Activated CD4-positive, alpha-beta T cell treated with anti-CD3 and anti-CD28 coated beads, Interleukin-2, amount 50 U/mL, for 48 hours (primary cell): ENCODE results near the gene FIGNL2.
"Not testable (repeated sequence)": the region's sequence is repeated elsewhere in the genome, so short reads cannot be mapped to it uniquely, and the experiment has no call there.

Experiments used
- DNase-seq, 2 experiments: peaks; one replicate each; pipeline ENCODE4 v3.0.0-alpha.2; 2020

Gene FIGNL2

DNA sequence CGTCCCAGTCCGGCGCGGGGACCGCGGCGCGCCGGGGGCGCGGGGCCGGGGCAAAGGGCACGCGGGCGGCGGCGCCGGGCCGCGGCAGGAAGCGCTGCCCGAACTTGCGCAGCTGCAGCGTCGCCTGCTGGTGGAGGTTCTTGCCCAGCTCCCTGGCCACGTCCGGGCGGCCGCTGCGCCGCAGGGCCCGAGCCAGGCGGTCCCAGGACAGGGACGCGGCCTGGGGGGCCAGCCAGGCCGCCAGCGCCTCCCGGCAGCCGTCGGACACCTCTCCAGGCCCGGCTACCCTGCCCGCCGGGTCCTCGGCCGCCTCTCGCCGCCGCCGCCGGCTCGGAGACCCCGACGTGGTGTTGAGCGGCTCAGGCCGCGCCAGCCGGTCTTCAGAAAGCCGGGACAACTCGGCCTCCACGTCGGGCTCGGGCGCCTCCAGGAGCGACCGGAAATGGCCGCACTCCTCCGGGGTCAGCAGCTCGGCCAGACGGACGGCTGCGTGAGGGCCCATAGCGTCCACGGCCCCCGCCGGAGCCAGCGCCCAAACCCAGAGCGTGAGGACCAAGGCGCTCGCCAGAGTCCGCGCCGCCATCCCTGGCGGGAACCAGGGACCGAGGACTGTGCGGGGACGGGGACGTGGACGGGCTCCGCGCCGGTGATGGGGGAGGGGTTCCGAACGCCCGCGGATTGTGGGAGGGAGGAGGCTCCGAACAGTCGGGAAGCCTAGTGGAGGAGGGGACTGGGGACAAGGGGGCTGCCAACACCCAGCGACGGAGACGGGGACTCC, 34.0 kb downstream of the FIGNL2 start:
- peak; percentile 71 to 76 for DNase-seq

GRCh38 chr12:51813931-51814310, 34.6 kb downstream of the FIGNL2 start:
- no peak for DNase-seq

DNA sequence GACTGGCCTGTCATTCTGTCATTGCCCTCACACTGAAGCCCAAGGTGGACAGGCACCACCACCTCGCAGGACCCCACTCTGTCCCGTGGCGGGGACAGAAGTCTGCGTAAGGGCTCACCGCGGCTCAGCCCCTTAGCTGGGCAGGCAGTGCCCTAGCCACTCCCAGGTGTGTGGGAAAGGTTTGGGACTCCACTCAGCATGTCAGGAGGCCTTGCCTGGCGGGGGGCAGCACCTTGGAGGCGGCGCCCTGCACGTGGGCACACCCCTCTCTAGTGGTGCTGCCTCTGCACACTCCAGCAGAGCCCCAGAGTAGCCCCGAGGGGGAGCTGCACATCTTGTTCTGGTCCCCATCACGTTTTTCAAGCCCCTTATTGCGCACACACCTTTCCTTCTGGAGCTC, 35.6 kb downstream of the FIGNL2 start:
- DNase-seq = no peak

- DNase-seq = no peak
These were observed 37.0 kb downstream of the FIGNL2 start for GRCh38 chr12:51811203-51812202.

- DNase-seq = no peak
These were observed 39.3 kb downstream of the FIGNL2 start for GRCh38 chr12:51809193-51809592.

GRCh38 chr12:51806896-51807295, 41.6 kb downstream of the FIGNL2 start:
- DNase-seq = no peak

- no peak for DNase-seq
These were observed 47.5 kb downstream of the FIGNL2 start for GRCh38 chr12:51801027-51801426.

DNA sequence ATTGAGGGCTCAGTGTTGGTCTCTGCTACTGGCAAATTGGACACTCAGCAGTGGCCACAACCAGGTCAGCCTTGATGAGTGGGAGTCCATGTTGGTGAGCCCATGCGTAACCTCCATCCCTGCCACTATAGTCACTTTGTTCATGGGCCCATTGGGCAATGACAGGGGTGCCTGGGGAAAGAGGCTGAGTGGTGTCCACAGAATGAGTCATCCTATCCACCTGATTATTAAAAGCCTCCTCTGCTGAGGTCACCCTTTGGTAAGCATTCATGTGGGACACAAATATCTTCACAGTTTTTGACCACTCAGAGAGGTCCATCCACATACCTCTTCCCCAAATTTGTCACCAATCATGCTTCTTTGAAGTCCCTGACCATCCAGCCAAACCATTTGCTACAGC, 50.0 kb downstream of the FIGNL2 start:
- no peak for DNase-seq

DNA sequence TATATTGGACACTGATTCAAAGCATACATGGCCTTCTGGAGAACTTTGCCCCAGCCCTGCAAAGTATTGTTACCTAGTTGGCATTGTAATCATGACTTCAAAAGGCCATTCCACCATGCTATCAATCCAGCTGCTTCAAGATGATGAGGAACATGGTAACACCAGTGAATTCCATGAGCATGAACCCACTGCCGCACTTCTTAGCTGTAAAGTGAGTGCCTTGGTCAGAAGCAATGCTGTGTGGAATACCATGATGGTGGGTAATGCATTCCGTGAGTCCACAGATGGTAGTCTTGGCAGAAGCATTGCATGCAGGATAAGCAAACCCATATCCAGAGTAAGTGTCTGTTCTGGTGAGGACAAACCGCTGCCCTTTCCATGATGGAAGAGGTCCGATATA, 50.5 kb downstream of the FIGNL2 start:
- DNase-seq = not testable (repeated sequence)

GRCh38 chr12:51797301-51797700, 51.2 kb downstream of the FIGNL2 start:
- DNase-seq = no peak

DNA sequence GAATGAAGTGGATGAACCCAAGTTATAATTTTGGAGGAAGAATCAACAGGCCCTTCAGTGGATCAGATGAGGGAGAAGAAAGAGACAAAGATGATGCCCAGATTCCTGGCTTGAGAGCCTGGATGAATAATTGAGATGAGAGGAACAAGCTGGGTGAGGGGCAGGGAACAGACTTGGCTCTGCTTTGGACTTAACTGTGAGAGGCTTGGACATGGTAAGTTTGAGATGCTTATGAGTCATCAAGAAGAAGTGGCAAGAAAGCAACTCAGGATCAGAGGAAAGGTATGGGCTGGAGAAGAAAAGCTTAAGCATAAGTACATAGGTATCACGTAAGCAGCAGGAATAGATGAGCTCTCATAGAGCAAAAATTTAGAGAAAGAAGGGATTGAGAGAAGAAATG, 55.3 kb downstream of the FIGNL2 start:
- no peak for DNase-seq

DNA sequence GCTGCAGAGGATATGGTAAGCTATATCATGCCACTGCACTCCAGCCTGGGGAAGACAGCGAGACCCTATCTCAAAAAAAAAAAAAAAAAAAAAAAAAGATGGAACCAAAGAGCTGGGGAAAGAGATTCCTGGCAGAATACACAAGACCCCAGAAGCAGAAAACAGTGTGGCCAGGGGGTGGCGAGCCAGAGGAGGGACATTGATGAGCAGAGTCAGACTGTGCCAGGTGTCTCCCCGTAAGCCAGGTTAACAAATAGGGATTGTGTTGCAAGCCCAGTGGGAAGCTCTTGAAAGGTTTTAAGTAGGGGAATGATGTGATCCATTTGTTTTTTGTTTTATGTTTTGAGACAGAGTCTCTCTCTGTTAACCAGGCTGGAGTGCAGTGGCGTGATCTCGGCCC, 56.1 kb downstream of the FIGNL2 start:
- no peak for DNase-seq

DNA sequence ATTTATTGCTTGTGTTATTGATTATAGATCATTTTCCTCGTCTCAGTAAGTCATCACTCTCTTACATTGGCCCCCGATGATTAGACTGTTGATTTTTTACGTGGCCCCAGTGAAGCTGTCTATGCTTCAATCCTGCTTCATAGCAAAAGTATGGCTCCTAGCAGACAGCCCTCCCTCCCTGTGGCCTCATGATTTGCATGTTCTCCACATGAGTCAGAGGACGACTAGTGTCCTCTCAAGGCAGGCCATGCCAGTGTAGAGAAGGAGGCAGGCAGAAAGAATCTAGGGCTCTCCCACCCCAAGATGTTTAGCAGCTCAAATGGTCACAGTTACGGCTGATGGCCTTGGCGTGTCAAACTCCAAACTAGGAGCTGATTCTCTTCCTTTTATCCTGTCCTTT, 59.6 kb downstream of the FIGNL2 start:
- no peak for DNase-seq

- no peak for DNase-seq
These were observed 62.6 kb downstream of the FIGNL2 start for GRCh38 chr12:51785906-51786305.

DNA sequence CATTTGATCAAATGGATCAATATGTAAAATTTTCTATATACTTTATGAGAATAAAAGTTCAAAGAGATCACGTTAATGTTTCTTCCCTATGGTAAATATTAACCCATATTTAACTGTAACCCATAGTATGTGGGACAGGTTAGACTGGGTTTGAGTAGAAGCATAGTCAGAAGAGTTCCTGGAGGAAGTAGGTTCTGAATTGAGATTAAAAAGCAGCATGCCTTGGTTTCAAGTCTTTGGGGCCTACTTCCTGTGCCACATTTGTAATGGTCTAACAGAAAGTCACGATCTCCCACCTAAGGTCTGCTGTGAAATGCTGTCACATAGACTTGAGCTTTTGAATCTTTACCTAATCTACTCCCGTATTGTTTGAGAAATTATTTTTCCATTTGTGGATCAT, 63.8 kb downstream of the FIGNL2 start:
- DNase-seq = no peak

DNA sequence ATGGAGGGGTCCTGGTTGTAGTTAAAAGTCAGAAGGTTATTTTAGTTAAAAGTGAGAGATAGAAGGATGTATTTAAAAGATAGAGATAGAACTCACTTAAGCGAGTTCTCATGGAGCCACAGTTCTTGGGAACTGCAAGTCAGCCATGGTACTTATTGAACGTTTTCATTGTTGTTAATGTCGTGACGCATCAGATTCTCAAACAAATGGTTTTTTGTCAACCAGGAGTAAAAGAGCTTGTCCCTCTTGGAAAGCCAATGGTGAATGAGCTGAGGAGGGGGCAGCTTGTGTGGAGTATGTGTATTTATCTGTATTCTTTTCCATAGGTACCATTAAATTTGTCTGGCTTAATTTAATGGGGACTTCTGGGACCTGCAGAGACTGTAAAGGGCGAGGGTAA, 68.6 kb downstream of the FIGNL2 start:
- DNase-seq = no peak

GRCh38 chr12:51777973-51778372, 70.5 kb downstream of the FIGNL2 start:
- DNase-seq = no peak

- no peak for DNase-seq
These were observed 71.1 kb downstream of the FIGNL2 start for GRCh38 chr12:51777457-51777856.

- DNase-seq = no peak
These were observed 73.6 kb downstream of the FIGNL2 start for GRCh38 chr12:51774933-51775332.

- no peak for DNase-seq
These were observed 75.2 kb downstream of the FIGNL2 start for GRCh38 chr12:51773145-51773869.

DNA sequence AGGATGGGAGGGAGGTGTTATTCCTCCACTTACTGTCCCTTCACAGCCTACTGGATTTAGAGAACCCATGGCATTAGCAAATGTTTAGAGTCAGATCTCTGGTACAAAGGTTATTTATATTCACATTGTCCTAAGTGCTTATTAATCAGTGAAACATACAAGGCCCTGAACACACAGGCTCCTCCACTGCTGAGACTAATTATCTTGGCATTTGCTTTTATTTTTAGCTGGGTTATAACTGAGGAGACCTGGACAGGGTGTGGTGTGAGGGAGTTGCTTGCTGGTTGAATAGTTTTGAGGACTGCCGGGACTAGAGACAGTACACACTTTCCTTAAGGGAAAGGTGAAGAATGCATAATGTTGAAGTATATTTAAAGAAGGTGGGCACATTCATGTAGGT, 77.5 kb downstream of the FIGNL2 start:
- no peak for DNase-seq
